OCI-LY7 (cell line): ENCODE results near the gene GRK4. TPM values are rescaled to one million over a fixed set of nuclear protein-coding genes. Genes with fewer than 3 reads are reported as not detected.
A peak's percentile ranks its signal among the peaks of the same experiment; 100 is the strongest.

Experiments
- BruUV-seq: library from RNA; stranded (reverse); fragments of 400-500 nt; replicated peaks from 2 replicates; lab custom pipeline; 2021; lab: Mats Ljungman, UMichigan
- CTCF ChIA-PET: fragments of 300-600 bp; sonication (Branson Sonifier 250); formaldehyde crosslinking; loops from one replicate; lab custom pipeline; 2022; ENCODE audit warnings: antibody characterized with exemption; ENCODE audit not compliant: unreplicated experiment; lab: Charles Lee
- POLR2A ChIA-PET: fragments of 300-600 bp; sonication (Branson Sonifier 250); formaldehyde crosslinking; loops from one replicate; lab custom pipeline; 2022; ENCODE audit warnings: antibody characterized with exemption; lab: Charles Lee
- DNase-seq: peaks from one replicate; pipeline ENCODE4 v3.0.0-alpha.2; 2015; ENCODE audit warnings: low spot score
- H2AFZ ChIP-seq: fragments of 200-600 bp; sonication (generic), shearing (Covaris generic); 2 replicates; pipeline ENCODE4 v1.6.1; 2014; ENCODE audit warnings: mild to moderate bottlenecking, antibody characterized with exemption, low read length, moderate library complexity
- H3K27ac ChIP-seq: fragments of 200-600 bp; sonication (generic); 2 replicates; pipeline ENCODE4 v1.5.1; 2014; ENCODE audit warnings: mixed run types, low read depth, mild to moderate bottlenecking, moderate library complexity, low read length, inconsistent platforms; ENCODE audit not compliant: poor library complexity, severe bottlenecking
- H3K36me3 ChIP-seq: fragments of 200-600 bp; sonication (generic); 2 replicates; pipeline ENCODE4 v1.6.1; 2014; ENCODE audit warnings: mild to moderate bottlenecking, antibody characterized with exemption, low read length, moderate library complexity, mixed read lengths; ENCODE audit not compliant: insufficient read depth
- H3K4me1 ChIP-seq: fragments of 200-600 bp; sonication (generic); 2 replicates; pipeline ENCODE4 v1.5.1; 2014; ENCODE audit warnings: mild to moderate bottlenecking, low read length; ENCODE audit not compliant: insufficient read depth, poor library complexity, severe bottlenecking
- H3K4me2 ChIP-seq: fragments of 200-600 bp; sonication (generic); 2 replicates; pipeline ENCODE4 v1.6.1; 2014; ENCODE audit warnings: mild to moderate bottlenecking, low read length
- H3K4me3 ChIP-seq: fragments of 200-600 bp; sonication (generic); 2 replicates; pipeline ENCODE4 v1.5.1; 2014; ENCODE audit warnings: mild to moderate bottlenecking, low read depth, low read length; ENCODE audit not compliant: poor library complexity, severe bottlenecking
- H3K79me2 ChIP-seq: fragments of 200-600 bp; sonication (generic); 2 replicates; pipeline ENCODE4 v1.6.1; 2016; ENCODE audit warnings: low read depth, mild to moderate bottlenecking, low read length, moderate library complexity, mixed read lengths; ENCODE audit not compliant: insufficient read depth
- H3K9me2 ChIP-seq: fragments of 200-600 bp; sonication (generic); 2 replicates; pipeline ENCODE4 v1.6.1; 2016; ENCODE audit warnings: mild to moderate bottlenecking, low read length, mixed read lengths; ENCODE audit not compliant: insufficient read depth
- H3K9me3 ChIP-seq: fragments of 200-600 bp; sonication (generic); 2 replicates; pipeline ENCODE4 v1.6.1; 2014; ENCODE audit warnings: mild to moderate bottlenecking, mixed run types, low read length, mixed read lengths
- H4K20me1 ChIP-seq: fragments of 200-600 bp; sonication (generic); 2 replicates; pipeline ENCODE4 v1.6.1; 2014; ENCODE audit warnings: mild to moderate bottlenecking, antibody characterized with exemption, low read length, moderate library complexity, mixed read lengths; ENCODE audit not compliant: insufficient read depth
- EZH2phosphoT487 ChIP-seq: fragments of 200-600 bp; sonication (generic); IDR thresholded peaks from 2 replicates; pipeline ENCODE4 v1.6.1; 2018; ENCODE audit warnings: low read depth, borderline replicate concordance, mild to moderate bottlenecking, mixed run types, antibody characterized with exemption, low read length, moderate library complexity, mixed read lengths
- intact Hi-C: fragments of 100-400 bp; cut with micrococcal nuclease; formaldehyde crosslinking; loops from one replicate; pipeline ENCODE4 v1.10.0; 2022; ENCODE audit not compliant: unreplicated experiment
- total RNA-seq, 2 experiments: library from RNA; depleted of rRNA in 1 of 2; stranded (reverse); fragments of >200 nt in 1 of 2; shearing (Covaris generic) in 1 of 2; gene quantifications; 2 replicates each; pipeline ENCODE4 v1.2.3, GENCODE V29; 2014 to 2022
- TF ChIP-seq, protein P1 (sequence below): fragments of 200-600 bp; sonication (generic); conservative IDR thresholded peaks from 2 replicates; pipeline ENCODE4 v1.5.1; 2014; ENCODE audit warnings: mild to moderate bottlenecking, antibody characterized with exemption, low read length, moderate library complexity, mixed read lengths

Gene GRK4
- total RNA-seq, 2 experiments from 2014 or later: 6.5 to 9.1 TPM

- TF ChIP-seq, protein P1, sequence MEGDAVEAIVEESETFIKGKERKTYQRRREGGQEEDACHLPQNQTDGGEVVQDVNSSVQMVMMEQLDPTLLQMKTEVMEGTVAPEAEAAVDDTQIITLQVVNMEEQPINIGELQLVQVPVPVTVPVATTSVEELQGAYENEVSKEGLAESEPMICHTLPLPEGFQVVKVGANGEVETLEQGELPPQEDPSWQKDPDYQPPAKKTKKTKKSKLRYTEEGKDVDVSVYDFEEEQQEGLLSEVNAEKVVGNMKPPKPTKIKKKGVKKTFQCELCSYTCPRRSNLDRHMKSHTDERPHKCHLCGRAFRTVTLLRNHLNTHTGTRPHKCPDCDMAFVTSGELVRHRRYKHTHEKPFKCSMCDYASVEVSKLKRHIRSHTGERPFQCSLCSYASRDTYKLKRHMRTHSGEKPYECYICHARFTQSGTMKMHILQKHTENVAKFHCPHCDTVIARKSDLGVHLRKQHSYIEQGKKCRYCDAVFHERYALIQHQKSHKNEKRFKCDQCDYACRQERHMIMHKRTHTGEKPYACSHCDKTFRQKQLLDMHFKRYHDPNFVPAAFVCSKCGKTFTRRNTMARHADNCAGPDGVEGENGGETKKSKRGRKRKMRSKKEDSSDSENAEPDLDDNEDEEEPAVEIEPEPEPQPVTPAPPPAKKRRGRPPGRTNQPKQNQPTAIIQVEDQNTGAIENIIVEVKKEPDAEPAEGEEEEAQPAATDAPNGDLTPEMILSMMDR: peak; percentile 50
- TF ChIP-seq EZH2phosphoT487: no peak
- POLR2A ChIA-PET: interaction anchor here (2.4 kb wide), 1 partner anchor 15 kb away, joined by 6 read pairs; no protein-coding TSS in a partner anchor
- H4K20me1 ChIP-seq: no peaks in the 10 kb centered on the region
- H3K9me3 ChIP-seq: no peaks in the 10 kb centered on the region
- H3K4me1 ChIP-seq: peaks cover 32% of the 10 kb centered on the region
- peak overlapping the region; percentile 94 for H3K4me2 ChIP-seq
- H2AFZ ChIP-seq: peak overlapping the region; percentile 97
- CTCF ChIA-PET: interaction anchor here (0.6 kb wide), 2 partner anchors 109 to 126 kb away, joined by 5 read pairs; no protein-coding TSS in a partner anchor
- peak overlapping the region; percentile 77 for H3K4me3 ChIP-seq
- no TSS peak for BruUV-seq
- H3K9me2 ChIP-seq: no peaks in the 10 kb centered on the region
- H3K36me3 ChIP-seq: no peaks in the 10 kb centered on the region
- intact Hi-C loops: loop anchor here (1.0 to 2.0 kb wide), 2 partner anchors 26 to 111 kb away; partner anchors contain the start of genes GRK4 and NOP14
- DNase-seq: no peak
- peaks cover 35% of the 10 kb centered on the region for H3K79me2 ChIP-seq
- no peak overlapping the region for H3K27ac ChIP-seq
These were observed 110.0 kb downstream of the GRK4 start for GRCh38 chr4:3073158-3074077.

GRCh38 chr4:3074078-3074845 lies 110.9 kb downstream of the GRK4 start, which contains the start of the genes HTT and HTT-AS:
Gene HTT (plus strand): TSS chr4:3074681. CDS start chr4:3074826, 145 bp downstream.
Gene HTT-AS (minus strand): TSS chr4:3074538.
- H3K4me1 ChIP-seq: peaks cover 34% of the 10 kb centered on the region
- POLR2A ChIA-PET: interaction anchor here (0.6 kb wide), 2 partner anchors 9 to 23 kb away, joined by 3 read pairs; no protein-coding TSS in a partner anchor
- peak within 1 kb of the TSS; percentile 97 for H2AFZ ChIP-seq
- BruUV-seq: no TSS peak
- CTCF ChIA-PET: no interaction called here
- no peaks in the 10 kb centered on the region for H3K36me3 ChIP-seq
- H3K4me2 ChIP-seq: peak within 1 kb of the TSS; percentile 94
- DNase-seq: peak; percentile 96
- H3K27ac ChIP-seq: peak within 1 kb of the TSS; percentile 82
- H3K9me2 ChIP-seq: no peaks in the 10 kb centered on the region
- H3K4me3 ChIP-seq: peak within 1 kb of the TSS; percentile 100
- TF ChIP-seq EZH2phosphoT487: no peak
- TF ChIP-seq, protein P1: no peak
- H4K20me1 ChIP-seq: no peaks in the 10 kb centered on the region
- no peaks in the 10 kb centered on the region for H3K9me3 ChIP-seq
- intact Hi-C loops: loop anchor here (1.0 to 2.0 kb wide), 2 partner anchors 27 to 111 kb away; partner anchors contain the start of genes GRK4 and NOP14
- peaks cover 43% of the 10 kb centered on the region for H3K79me2 ChIP-seq
